AG09309 (cell line): ENCODE results near the gene PAF1.
A peak's percentile ranks its signal among the peaks of the same experiment; 100 is the strongest.

Experiments used
- DNase-seq: peaks from one replicate; pipeline ENCODE4 v3.0.0-alpha.2; 2010; ENCODE audit warnings: low read depth
- H3K4me3 ChIP-seq: 2 replicates; pipeline ENCODE4 v1.5.1; 2011; ENCODE audit warnings: mild to moderate bottlenecking, low read depth, low read length, moderate library complexity; ENCODE audit not compliant: control insufficient read depth
- CTCF ChIP-seq: IDR thresholded peaks from 2 replicates; pipeline ENCODE4 v1.5.1; 2011; ENCODE audit warnings: mild to moderate bottlenecking, low read depth, low read length, inconsistent platforms; ENCODE audit not compliant: insufficient read depth, control insufficient read depth; ENCODE audit errors: missing control alignments

Gene PAF1

DNA sequence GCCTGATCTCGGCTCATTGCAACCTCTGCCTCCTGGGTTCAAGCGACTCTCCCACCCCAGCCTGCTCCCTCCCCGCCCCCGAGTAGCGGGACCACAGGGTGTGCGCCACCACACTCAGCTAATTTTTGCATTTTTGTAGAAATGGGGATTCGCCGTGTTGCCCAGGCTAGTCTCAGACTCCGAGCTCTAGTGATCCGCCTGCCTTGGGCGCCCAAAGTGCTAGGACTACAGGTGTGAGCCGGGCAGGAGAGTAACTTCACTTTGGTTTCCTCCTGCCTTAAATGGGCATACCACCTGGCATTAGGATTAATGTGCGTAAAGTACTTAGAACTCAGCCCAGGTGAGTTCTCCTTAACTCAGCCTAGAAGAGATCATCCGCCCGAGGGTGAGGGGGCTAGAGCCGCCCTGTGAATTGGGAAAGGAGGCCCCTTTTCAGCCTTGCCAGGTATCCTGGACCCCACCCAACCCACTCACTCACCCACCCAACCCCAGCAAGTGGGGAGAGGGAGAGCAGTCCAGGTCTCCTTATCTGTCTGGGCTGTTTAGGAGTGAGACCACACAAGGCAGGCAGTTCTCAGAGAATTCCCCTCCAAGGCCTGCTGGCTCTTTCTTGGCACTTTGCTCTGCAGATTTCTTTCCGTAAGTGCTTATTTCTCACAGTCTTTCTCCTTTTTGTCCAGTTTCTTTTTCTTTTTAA, 14.5 kb upstream of the PAF1 start:
- no peak for DNase-seq
- TF ChIP-seq CTCF, result no peak
- H3K4me3 ChIP-seq, result no peak overlapping the region

DNA sequence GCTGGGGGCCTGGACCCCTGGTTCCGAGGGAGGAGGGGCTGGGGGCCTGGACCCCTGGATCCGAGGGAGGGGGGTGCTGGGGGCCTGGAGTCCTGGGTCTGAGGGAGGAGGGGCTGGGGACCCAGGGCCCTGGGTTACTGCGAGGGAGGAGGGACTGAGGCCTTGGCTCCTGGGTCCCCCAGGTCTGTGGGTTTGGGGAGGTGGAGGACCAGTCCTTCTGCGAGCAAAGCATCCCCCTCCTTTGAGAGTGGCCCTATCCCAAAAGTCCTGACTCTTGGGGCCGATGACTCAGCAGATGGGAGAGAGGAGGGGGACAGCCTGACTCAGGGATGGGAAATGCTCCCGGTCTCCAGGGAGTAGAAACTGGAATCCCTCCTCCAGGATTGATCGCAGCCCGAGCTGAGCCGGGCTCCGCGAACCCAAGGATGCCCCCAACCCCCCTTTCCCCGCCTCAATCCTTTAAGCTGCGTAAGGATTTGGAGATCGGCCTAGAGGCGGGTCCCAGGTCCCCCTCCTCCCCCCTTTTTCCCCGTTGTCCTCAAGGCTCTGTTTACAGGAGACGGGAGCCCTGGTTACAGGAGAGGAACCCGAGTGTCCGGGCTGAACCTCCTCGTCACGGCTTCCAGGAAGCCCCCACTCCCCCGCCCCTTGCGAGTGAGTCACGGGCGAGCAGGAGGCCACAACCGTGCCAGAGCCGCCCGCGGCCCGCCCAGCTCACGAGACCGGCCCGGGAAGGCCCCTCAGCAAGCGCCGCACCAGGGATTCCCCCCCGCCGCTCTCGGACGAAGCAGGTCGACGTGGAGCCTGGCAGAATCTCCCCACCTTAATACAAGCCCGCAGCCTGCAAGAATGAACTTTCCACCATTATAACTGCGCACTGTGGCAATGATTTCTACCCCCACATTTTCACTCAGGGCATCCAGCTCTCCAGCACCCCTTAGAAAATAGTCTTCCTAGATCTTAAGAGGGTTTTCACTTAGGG, 12.7 kb upstream of the PAF1 start:
- DNase-seq, result peak; percentile 99
- no peak for TF ChIP-seq CTCF
- H3K4me3 ChIP-seq, result peak overlapping the region; percentile 48

DNA sequence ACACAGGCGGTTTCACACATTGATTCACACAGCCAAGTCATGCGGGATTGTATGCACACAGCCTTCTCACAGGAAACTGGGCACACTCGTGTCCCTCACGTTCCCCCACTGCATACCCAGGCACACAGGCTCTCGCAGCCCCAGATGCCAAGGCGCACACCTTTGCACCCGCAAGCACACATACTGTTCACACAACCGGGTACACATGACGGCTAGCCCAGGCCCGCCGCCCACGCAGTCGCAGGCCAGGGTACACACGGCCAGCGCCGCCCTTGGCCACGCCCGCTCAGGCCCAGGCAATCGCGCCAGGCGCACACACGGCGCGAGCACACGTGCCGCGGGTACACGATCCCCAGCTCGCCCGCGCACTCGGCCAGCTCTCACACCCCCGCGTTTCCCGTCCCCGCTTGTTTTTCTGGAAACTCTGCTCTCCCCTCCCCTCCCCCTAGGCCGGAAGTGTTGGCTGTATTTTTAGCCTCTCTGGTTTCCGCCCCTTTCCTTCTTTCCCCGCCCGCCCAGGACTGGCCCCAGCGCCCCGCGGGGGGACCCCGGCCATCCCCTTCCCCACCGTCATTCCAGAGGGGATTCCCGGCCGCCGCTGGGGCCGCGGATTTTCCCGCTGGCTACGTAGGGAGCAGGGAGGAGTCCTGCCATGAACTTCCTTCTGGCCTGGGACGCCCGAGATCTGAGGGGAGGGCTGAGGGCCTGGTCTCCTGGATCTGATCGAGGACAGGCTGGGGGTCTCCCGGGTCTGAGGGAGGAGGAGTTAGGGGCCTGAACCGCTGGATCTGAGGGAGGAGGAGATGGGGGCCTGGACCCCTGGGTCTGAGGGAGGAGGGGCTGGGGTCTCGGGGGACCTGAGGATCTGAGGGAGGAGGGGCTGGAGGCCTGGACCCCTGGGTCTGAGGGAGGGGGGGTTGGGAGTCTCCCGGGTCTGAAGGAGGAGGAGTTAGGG, 11.7 kb upstream of the PAF1 start:
- no peak for TF ChIP-seq CTCF
- peak; percentile 63 for DNase-seq
- peak overlapping the region; percentile 48 for H3K4me3 ChIP-seq

DNA sequence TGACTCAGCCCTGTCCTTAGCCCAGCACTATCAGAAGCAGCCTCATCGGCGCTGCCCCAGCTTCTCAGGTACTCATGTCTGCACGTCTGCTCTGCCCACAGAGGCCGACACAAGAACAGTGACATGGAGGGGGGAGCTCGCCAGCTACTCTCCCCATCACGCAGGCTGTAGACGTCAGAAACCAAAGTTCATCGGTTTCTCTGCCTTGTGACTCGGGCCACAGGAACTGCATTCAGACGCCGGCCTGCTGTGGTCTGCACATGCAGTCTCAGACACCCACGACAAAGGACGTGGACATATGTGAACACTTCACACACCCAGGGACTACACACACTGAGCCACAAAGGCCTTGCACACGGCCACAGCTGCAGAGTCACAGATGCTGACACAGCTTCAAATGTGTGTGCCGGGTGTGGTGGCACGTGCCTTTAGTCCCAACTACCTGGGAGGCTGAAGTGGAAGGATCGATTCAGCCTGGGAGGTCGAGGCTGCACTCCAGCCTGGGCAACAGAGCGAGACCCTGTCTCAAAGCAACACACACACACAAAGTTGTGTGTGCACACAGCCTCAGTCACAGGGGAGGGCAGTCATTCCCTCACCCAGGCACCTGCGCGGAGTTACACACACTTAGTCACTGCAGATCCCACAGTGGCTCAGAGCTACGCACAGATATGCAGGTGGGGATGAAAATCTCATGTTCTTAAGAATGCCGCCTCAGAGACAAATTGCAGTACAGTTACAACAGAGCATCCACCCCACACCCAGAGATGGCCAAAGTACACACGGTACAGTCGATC, 10.8 kb upstream of the PAF1 start:
- DNase-seq, result no peak
- H3K4me3 ChIP-seq, result no peak overlapping the region
- TF ChIP-seq CTCF, result no peak

DNA sequence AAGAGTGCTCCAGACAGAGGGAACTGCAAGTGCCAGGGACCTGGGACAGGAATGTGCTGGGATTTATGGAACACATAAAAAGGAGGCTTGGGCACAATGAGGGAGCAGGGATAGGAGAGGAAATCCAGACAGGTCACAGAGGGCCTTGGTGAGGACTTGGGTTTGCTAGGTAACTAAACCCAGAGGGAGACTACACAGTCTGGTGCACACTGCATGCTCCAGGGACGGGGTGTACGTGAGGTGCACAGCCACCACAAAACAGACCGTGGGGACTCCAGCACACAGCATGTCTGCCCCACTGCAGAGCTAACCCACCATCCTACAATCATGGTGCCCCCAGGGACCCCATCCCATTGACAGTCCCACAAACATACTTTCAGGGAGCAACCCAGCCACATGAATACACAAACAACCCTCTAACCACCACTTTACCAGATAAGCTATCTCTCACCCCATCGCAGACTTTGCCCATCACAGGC, 10.2 kb upstream of the PAF1 start:
- DNase-seq, result no peak
- H3K4me3 ChIP-seq, result no peak overlapping the region
- no peak for TF ChIP-seq CTCF
